CD8-positive, alpha-beta memory T cell (primary cell): ENCODE results near the gene GOLGA5. TPM values are rescaled to one million over a fixed set of nuclear protein-coding genes. Genes with fewer than 3 reads are reported as not detected.

Experiments
- CTCF ChIA-PET: fragments of 350-600 bp; sonication (Branson Sonifier 250); formaldehyde crosslinking; loops from one replicate; lab custom pipeline; 2021; ENCODE audit warnings: antibody characterized with exemption; lab: Charles Lee
- POLR2A ChIA-PET: fragments of 350-600 bp; sonication (Branson Sonifier 250); formaldehyde crosslinking; loops from one replicate; lab custom pipeline; 2021; ENCODE audit warnings: antibody characterized with exemption; lab: Charles Lee
- DNase-seq, 5 donors: peaks; one replicate each; pipeline versions ENCODE4 v3.0.0 to v3.0.0-alpha.2; 2020 to 2022; ENCODE audit warnings: mixed read lengths in 1 of 5
- H3K27ac ChIP-seq: one replicate; pipeline ENCODE4 v1.7.0; 2013; ENCODE audit warnings: low read depth, mild to moderate bottlenecking, low read length, moderate library complexity
- H3K27me3 ChIP-seq: 2 replicates; pipeline ENCODE4 v1.7.0; 2013; ENCODE audit warnings: low read length, mild to moderate bottlenecking; ENCODE audit not compliant: insufficient read depth, poor library complexity, severe bottlenecking
- H3K36me3 ChIP-seq: 2 replicates; pipeline ENCODE4 v1.7.0; 2013; ENCODE audit warnings: mild to moderate bottlenecking, low read length, moderate library complexity; ENCODE audit not compliant: insufficient read depth
- H3K4me1 ChIP-seq: 2 replicates; pipeline ENCODE4 v1.7.0; 2013; ENCODE audit warnings: mild to moderate bottlenecking, low read length, moderate library complexity; ENCODE audit not compliant: insufficient read depth
- H3K4me3 ChIP-seq: 2 replicates; pipeline ENCODE4 v1.7.0; 2013; ENCODE audit warnings: mild to moderate bottlenecking, low read length
- H3K9me3 ChIP-seq: 2 replicates; pipeline ENCODE4 v1.7.0; 2013; ENCODE audit warnings: mild to moderate bottlenecking, low read length
- H3K27ac Mint-ChIP-seq, 8 donors: one replicate each; pipeline ENCODE4 v1.8.0; 2020 to 2021; ENCODE audit warnings: mixed read lengths in 8 of 8, mild to moderate bottlenecking in 6 of 8, inconsistent platforms in 3 of 8, moderate library complexity in 3 of 8
- H3K27me3 Mint-ChIP-seq, 2 donors: one replicate each; pipeline ENCODE4 v1.8.0; 2020 to 2021; ENCODE audit warnings: mixed read lengths in 2 of 2, mild to moderate bottlenecking in 1 of 2, moderate library complexity in 1 of 2
- H3K36me3 Mint-ChIP-seq, 3 donors: one replicate each; pipeline ENCODE4 v1.8.0; 2020 to 2021; ENCODE audit warnings: mixed read lengths in 3 of 3, inconsistent platforms in 1 of 3, mild to moderate bottlenecking in 1 of 3
- H3K4me1 Mint-ChIP-seq, 3 donors: one replicate each; pipeline ENCODE4 v1.8.0; 2020 to 2021; ENCODE audit warnings: mixed read lengths in 3 of 3, inconsistent platforms in 1 of 3, mild to moderate bottlenecking in 1 of 3
- H3K4me3 Mint-ChIP-seq, 7 donors: one replicate each; pipeline ENCODE4 v1.8.0; 2020 to 2021; ENCODE audit warnings: mixed read lengths in 7 of 7, mild to moderate bottlenecking in 6 of 7, moderate library complexity in 4 of 7, inconsistent platforms in 2 of 7
- H3K9me3 Mint-ChIP-seq, 5 donors: one replicate each; pipeline ENCODE4 v1.8.0; 2020 to 2022; ENCODE audit warnings: mixed read lengths in 5 of 5, mild to moderate bottlenecking in 3 of 5, moderate library complexity in 2 of 5, inconsistent platforms in 1 of 5
- polyA plus RNA-seq: library from polyadenylated mRNA; unstranded; fragments of 300-500 nt; fragmentation: Illumina TruSeq; gene quantifications from one replicate; pipeline ENCODE4 v1.2.3, GENCODE V29; 2021
- total RNA-seq, 2 experiments: library from RNA; stranded (reverse); gene quantifications; one replicate each; pipeline ENCODE4 v1.2.3, GENCODE V29; 2021

The GOLGA5 gene
- total and polyA plus RNA-seq, 3 experiments from 2014 or later: 17.4 to 25.6 (median 19.8) TPM

GRCh38 chr14:92794961-92795360, 856 bp downstream of the GOLGA5 start:
- peak overlapping the region; percentile 71 to 97 (median 90) for H3K27ac Mint-ChIP-seq
- H3K4me3 ChIP-seq: peak overlapping the region; percentile 83
- peak overlapping the region; percentile 87 for H3K27ac ChIP-seq
- H3K27me3 Mint-ChIP-seq: peaks cover 0 to 4% of the 10 kb centered on the region in 2 donors
- H3K9me3 ChIP-seq: no peaks in the 10 kb centered on the region
- no peak for DNase-seq
- H3K27me3 ChIP-seq: no peaks in the 10 kb centered on the region
- CTCF ChIA-PET: no interaction called here
- peaks cover 15% of the 10 kb centered on the region for H3K36me3 ChIP-seq
- H3K4me3 Mint-ChIP-seq: peak overlapping the region; percentile 79 to 97 (median 94)
- peaks cover 4 to 37% (median 7%) of the 10 kb centered on the region in 3 donors for H3K36me3 Mint-ChIP-seq
- H3K4me1 Mint-ChIP-seq: peaks cover 33 to 51% (median 46%) of the 10 kb centered on the region in 3 donors
- H3K4me1 ChIP-seq: peaks cover 27% of the 10 kb centered on the region
- POLR2A ChIA-PET: no interaction called here
- H3K9me3 Mint-ChIP-seq: peaks cover under 1 to 14% (median 10%) of the 10 kb centered on the region in 5 donors

GRCh38 chr14:92797935-92798653, 4.0 kb downstream of the GOLGA5 start:
- H3K27me3 ChIP-seq: no peaks in the 10 kb centered on the region
- ChIA-PET POLR2A (no interaction called here), CTCF (no interaction called here)
- H3K4me1 Mint-ChIP-seq: peaks cover 60 to 80% (median 75%) of the 10 kb centered on the region in 3 donors
- H3K4me3 ChIP-seq: no peak overlapping the region
- no peaks in the 10 kb centered on the region for H3K9me3 ChIP-seq
- H3K27ac Mint-ChIP-seq: peak overlapping the region in 3 of 8 donors; percentile 22 to 77 (median 40)
- peaks cover 15% of the 10 kb centered on the region for H3K36me3 ChIP-seq
- no peaks in the 10 kb centered on the region for H3K27me3 Mint-ChIP-seq
- peaks cover 0 to 59% (median 4%) of the 10 kb centered on the region in 3 donors for H3K36me3 Mint-ChIP-seq
- H3K4me3 Mint-ChIP-seq: peak overlapping the region in 1 of 7 donors; percentile 81
- DNase-seq: no peak
- peaks cover 48% of the 10 kb centered on the region for H3K4me1 ChIP-seq
- H3K27ac ChIP-seq: no peak overlapping the region
- H3K9me3 Mint-ChIP-seq: peaks cover 0 to 2% (median 0%) of the 10 kb centered on the region in 5 donors

GRCh38 chr14:92798811-92799210, 4.7 kb downstream of the GOLGA5 start:
- Mint-ChIP-seq H3K4me3 (no peak overlapping the region), H3K36me3 (peaks cover 3 to 65% (median 4%) of the 10 kb centered on the region in 3 donors), H3K27ac (no peak overlapping the region), H3K4me1 (peaks cover 62 to 80% (median 75%) of the 10 kb centered on the region in 3 donors), H3K9me3 (no peaks in the 10 kb centered on the region), H3K27me3 (no peaks in the 10 kb centered on the region)
- ChIA-PET POLR2A (no interaction called here), CTCF (no interaction called here)
- Histone ChIP-seq H3K4me3 (no peak overlapping the region), H3K9me3 (no peaks in the 10 kb centered on the region), H3K27me3 (no peaks in the 10 kb centered on the region), H3K36me3 (peaks cover 15% of the 10 kb centered on the region), H3K4me1 (peaks cover 45% of the 10 kb centered on the region), H3K27ac (no peak overlapping the region)
- DNase-seq: no peak

GRCh38 chr14:92800012-92800411, 5.9 kb downstream of the GOLGA5 start:
- peak overlapping the region in 5 of 7 donors; percentile 33 to 58 (median 46) for H3K4me3 Mint-ChIP-seq

DNA sequence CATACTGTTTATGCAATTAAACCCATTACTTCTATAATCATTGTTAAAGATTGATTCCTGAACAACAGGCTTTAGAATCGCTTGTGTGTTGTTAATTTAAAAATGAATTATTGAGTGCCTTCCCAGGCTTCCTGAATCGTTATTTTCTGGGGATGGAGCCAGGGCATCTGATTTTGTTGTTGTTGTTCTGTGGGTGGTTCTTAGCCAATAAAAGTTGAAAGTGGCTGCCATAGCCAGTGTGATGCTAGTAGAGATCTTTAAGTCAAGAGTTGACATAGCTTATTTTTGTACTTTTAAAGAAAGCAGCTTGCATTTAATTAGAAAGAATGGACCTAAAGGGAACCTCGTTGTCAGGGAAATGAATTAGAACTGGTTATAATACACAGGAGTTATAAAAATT, 6.4 kb downstream of the GOLGA5 start:
- Mint-ChIP-seq H3K27ac (peak overlapping the region in 5 of 8 donors; percentile 22 to 61 (median 44)), H3K4me3 (peak overlapping the region; percentile 0 to 84 (median 48)), H3K27me3 (no peaks in the 10 kb centered on the region), H3K36me3 (peaks cover 9 to 68% (median 10%) of the 10 kb centered on the region in 3 donors), H3K4me1 (peaks cover 65 to 85% (median 79%) of the 10 kb centered on the region in 3 donors), H3K9me3 (no peaks in the 10 kb centered on the region)
- ChIA-PET POLR2A (no interaction called here), CTCF (no interaction called here)
- no peak overlapping the region for H3K27ac ChIP-seq
- peaks cover 15% of the 10 kb centered on the region for H3K36me3 ChIP-seq
- H3K4me1 ChIP-seq: peaks cover 35% of the 10 kb centered on the region
- H3K4me3 ChIP-seq: no peak overlapping the region
- no peaks in the 10 kb centered on the region for H3K9me3 ChIP-seq
- H3K27me3 ChIP-seq: no peaks in the 10 kb centered on the region
- no peak for DNase-seq

More at GRCh38 chr14:92800012-92800411, 5.9 kb downstream of the GOLGA5 start:
- Histone ChIP-seq H3K4me3 (no peak overlapping the region), H3K27me3 (no peaks in the 10 kb centered on the region), H3K27ac (no peak overlapping the region), H3K4me1 (peaks cover 40% of the 10 kb centered on the region), H3K36me3 (peaks cover 15% of the 10 kb centered on the region), H3K9me3 (no peaks in the 10 kb centered on the region)
- Mint-ChIP-seq H3K27ac (peak overlapping the region in 4 of 8 donors; percentile 25 to 68 (median 46)), H3K4me1 (peaks cover 65 to 85% (median 79%) of the 10 kb centered on the region in 3 donors), H3K9me3 (no peaks in the 10 kb centered on the region), H3K36me3 (peaks cover 6 to 65% (median 7%) of the 10 kb centered on the region in 3 donors), H3K27me3 (no peaks in the 10 kb centered on the region)
- no peak for DNase-seq
- ChIA-PET POLR2A (no interaction called here), CTCF (no interaction called here)

- no peaks in the 10 kb centered on the region for H3K9me3 Mint-ChIP-seq
- H3K27me3 Mint-ChIP-seq: no peaks in the 10 kb centered on the region
- no peak for DNase-seq
- Histone ChIP-seq H3K4me1 (peaks cover 27% of the 10 kb centered on the region), H3K9me3 (no peaks in the 10 kb centered on the region), H3K4me3 (no peak overlapping the region), H3K27me3 (no peaks in the 10 kb centered on the region), H3K27ac (no peak overlapping the region), H3K36me3 (peaks cover 20% of the 10 kb centered on the region)
- ChIA-PET POLR2A (no interaction called here), CTCF (no interaction called here)
- H3K4me3 Mint-ChIP-seq: peak overlapping the region in 6 of 7 donors; percentile 29 to 60 (median 52)
- H3K4me1 Mint-ChIP-seq: peaks cover 60 to 80% (median 75%) of the 10 kb centered on the region in 3 donors
- H3K27ac Mint-ChIP-seq: peak overlapping the region in 2 of 8 donors; percentile 24 to 43
- peaks cover 9 to 74% (median 10%) of the 10 kb centered on the region in 3 donors for H3K36me3 Mint-ChIP-seq
These were observed 7.8 kb downstream of the GOLGA5 start for GRCh38 chr14:92801917-92802316.

DNA sequence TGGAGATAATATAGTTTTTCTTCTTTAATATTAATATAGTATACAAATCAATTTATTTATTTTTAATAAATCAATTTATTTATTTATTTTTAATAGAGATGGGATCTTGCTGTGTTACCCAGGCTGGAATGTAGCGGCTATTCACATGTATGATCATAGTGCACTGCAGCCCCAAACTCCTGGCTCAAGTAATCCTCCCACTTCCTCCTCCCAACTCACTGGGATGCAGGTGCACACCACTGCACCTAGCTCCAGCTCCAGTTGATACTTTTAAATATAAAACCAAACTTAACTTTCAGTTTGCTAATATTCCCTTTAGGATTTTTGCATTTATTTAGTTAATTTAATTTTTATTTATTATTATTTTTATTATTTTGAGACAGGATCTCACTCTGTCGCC, 8.6 kb downstream of the GOLGA5 start:
- peaks cover 13 to 74% (median 15%) of the 10 kb centered on the region in 3 donors for H3K36me3 Mint-ChIP-seq

GRCh38 chr14:92813201-92813600, 19.1 kb downstream of the GOLGA5 start:
- no peak overlapping the region for H3K27ac ChIP-seq
- no peak overlapping the region for H3K4me3 Mint-ChIP-seq
- H3K9me3 ChIP-seq: no peaks in the 10 kb centered on the region
- peaks cover 6 to 59% (median 20%) of the 10 kb centered on the region in 3 donors for H3K36me3 Mint-ChIP-seq
- DNase-seq: no peak
- H3K27ac Mint-ChIP-seq: no peak overlapping the region
- CTCF ChIA-PET: no interaction called here
- H3K9me3 Mint-ChIP-seq: no peaks in the 10 kb centered on the region
- H3K4me1 ChIP-seq: no peaks in the 10 kb centered on the region
- peaks cover 0 to 2% (median 0%) of the 10 kb centered on the region in 3 donors for H3K4me1 Mint-ChIP-seq
- peaks cover 43% of the 10 kb centered on the region for H3K36me3 ChIP-seq
- H3K27me3 Mint-ChIP-seq: no peaks in the 10 kb centered on the region
- H3K4me3 ChIP-seq: no peak overlapping the region
- POLR2A ChIA-PET: no interaction called here
- H3K27me3 ChIP-seq: no peaks in the 10 kb centered on the region

More for the DNA sequence above, 8.6 kb downstream of the GOLGA5 start:
- Mint-ChIP-seq H3K4me3 (peak overlapping the region in 1 of 7 donors; percentile 43), H3K4me1 (peaks cover 57 to 77% (median 68%) of the 10 kb centered on the region in 3 donors), H3K27me3 (no peaks in the 10 kb centered on the region), H3K27ac (peak overlapping the region in 2 of 8 donors; percentile 41 to 43), H3K9me3 (no peaks in the 10 kb centered on the region)
- CTCF ChIA-PET: no interaction called here
- Histone ChIP-seq H3K36me3 (peaks cover 19% of the 10 kb centered on the region), H3K4me1 (peaks cover 27% of the 10 kb centered on the region), H3K27ac (no peak overlapping the region), H3K4me3 (no peak overlapping the region), H3K27me3 (no peaks in the 10 kb centered on the region), H3K9me3 (no peaks in the 10 kb centered on the region)
- DNase-seq: no peak
- POLR2A ChIA-PET: no interaction called here
